GM19395 (cell line): ENCODE data around the gene NUDT22.
"Not testable (repeated sequence)": the region's sequence is repeated elsewhere in the genome, so short reads cannot be mapped to it uniquely, and the experiment has no call there.

Source experiments
- ATAC-seq: cut with Tn5 transposase; IDR thresholded peaks from one replicate; pipeline ENCODE4 v1.9.1; 2021; ENCODE audit warnings: mild to moderate bottlenecking, moderate library complexity; ENCODE audit not compliant: unreplicated experiment

The NUDT22 gene

GRCh38 chr11:64241241-64241490 lies 15.1 kb downstream of the NUDT22 start:
- peak; percentile 69 for ATAC-seq

DNA sequence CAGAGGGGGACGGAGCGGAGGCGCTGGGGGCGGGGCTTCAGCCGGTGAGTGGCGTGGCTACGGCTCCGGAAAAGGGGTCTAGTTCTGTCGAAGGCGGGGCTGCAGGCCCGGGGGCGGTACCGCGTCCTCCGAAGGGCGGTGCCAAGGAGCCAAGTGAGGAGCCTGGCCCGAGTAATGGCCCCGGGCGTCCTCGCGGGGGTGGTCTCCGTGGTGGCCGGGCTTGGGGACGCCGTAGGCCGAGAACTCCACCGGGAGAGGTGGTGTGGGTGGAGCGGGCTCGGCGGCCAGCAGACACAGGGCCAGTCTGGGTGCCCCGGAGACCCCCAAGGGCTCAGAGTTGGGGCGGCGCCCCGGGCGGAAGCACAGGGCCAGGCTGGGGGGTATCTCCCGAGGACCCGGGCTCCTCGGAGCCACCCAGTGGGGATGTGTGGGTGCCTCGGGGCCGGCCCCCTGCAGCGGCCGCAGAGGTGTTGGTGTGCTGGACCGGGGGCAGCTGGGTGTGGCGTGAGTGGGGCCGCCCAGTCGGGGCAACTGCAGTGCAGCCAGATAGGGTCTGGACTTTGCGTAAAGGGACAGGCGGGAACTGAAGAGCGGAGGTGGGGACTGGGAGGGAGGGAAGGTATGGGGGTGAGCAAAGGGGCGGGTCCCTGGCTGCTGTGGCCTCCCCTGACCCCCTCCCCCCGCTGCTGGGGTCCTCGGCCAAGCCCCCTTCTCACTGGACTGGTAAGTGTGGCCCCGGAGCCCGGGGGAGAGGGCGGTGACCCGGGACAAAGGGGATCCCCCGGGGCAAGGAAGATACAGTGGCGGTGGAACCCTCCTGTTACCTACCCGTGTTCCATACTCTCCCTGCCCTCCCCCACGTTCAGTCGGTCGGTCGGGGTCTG lies 15.7 kb downstream of the NUDT22 start:
- peak; percentile 13 for ATAC-seq

GRCh38 chr11:64243236-64243854 lies 17.3 kb downstream of the NUDT22 start:
- no peak for ATAC-seq

GRCh38 chr11:64244107-64244506 lies 18.0 kb downstream of the NUDT22 start:
- ATAC-seq: no peak

DNA sequence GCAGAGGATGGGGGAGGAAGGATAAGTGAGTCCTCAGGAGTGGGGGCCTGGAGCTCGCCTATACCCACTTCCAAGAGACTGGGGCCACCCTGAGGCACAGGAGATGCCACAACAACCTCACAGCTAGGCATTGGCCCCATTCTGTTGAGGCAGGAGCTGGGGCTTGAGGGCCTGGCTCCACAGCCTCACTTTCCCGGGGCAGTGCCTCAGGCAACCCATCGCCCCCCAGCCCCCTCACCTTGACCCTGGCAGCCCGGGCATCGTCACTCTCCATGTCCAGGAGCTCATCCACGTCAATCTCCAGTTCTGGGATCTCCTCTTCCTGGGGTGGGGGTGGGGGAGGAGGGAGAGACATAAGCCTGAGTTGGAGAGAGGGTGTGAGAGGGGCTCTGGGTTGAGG lies 18.9 kb downstream of the NUDT22 start:
- no peak for ATAC-seq

DNA sequence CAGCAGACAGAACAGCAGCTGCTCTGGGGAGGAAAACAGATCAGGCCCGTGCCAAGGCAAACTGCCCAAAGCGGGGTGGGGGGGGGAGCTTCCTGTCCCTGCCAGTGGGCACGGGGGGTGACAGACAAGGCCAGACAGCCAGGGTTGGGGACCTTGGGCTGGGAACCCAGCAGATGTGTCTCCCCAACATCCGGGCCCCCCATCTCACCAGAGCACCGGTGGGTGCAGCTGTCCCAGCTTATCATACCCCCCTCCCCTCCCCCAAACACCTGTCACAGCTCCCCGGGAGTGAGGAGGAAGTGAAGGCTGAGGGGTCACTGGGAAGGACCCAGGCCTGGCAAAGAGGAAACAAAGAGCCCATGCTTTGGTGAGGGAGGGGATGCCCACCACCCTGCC lies 19.3 kb downstream of the NUDT22 start:
- ATAC-seq: no peak

DNA sequence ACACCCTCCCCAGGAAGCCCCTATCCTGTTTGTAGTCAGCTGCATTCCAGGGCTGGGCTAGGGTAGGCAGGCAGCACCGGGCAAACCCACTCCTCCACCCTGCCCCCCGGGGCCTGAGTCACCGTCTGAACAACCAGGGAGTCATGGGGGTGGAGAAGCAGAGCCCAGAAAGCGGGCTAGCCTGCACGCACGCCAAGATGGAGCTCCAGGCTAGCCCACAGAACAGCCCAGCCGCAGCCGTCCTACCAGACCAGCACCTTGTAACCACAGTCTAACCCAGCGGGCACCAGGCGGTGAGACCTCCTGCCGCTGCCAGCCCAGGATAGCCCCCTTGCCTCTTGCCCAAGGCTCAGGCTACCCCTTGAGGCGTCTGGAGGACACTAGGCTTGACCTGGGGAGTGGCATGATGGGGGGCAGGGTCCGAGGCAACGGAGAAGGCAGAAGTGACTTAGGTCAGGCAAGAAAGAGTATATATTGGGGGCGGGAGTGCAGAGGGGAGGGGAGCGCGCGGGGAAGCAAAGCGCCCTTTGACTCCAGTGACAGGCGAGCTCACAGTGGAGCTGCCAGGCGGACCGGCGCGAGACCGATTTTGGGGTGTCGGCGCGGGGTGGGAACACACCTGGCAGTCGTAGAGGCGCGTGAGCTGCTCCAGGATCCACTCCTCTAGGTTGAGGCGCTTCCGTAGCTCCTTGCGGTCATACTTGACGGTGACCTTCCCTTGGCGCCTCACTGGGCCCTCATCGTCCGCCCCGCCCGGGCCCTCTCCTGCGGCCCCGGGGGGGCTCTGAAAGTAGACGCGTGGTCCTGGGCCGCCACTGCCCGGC lies 19.9 kb downstream of the NUDT22 start:
- no peak for ATAC-seq

- ATAC-seq: not testable (repeated sequence)
These were observed 20.5 kb downstream of the NUDT22 start for GRCh38 chr11:64246621-64246870.

- peak; percentile 46 for ATAC-seq
These were observed 21.0 kb downstream of the NUDT22 start, which contains the start of gene PPP1R14B for GRCh38 chr11:64246871-64247728. TSS of gene PPP1R14B (minus strand) at chr11:64246943. CDS start at chr11:64246673, 270 bp downstream.

GRCh38 chr11:64247729-64248531 lies 21.9 kb downstream of the NUDT22 start:
- ATAC-seq: no peak

- ATAC-seq: no peak
These were observed 22.5 kb downstream of the NUDT22 start for GRCh38 chr11:64248578-64248977.

DNA sequence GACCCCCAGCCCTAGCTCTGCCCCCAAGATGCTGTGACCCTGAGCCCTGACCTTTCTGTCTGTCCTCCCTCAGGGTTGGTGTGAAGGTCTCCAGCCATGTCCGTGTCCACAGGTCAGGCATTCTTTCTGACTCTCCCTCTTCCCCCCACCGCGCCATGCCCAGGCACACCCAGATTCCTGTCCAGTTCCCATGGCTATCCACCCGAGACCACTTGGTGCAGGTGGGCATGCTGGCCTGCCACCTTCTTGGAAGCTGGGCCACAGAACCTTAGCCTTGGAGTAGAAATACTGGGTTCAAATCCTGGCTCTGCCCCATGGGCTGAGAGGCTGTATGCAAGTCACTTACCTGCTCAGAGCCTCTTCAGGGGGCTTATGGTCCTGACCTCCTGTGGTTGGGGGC lies 23.0 kb downstream of the NUDT22 start:
- no peak for ATAC-seq

- no peak for ATAC-seq
These were observed 23.7 kb downstream of the NUDT22 start for GRCh38 chr11:64249563-64250414.

DNA sequence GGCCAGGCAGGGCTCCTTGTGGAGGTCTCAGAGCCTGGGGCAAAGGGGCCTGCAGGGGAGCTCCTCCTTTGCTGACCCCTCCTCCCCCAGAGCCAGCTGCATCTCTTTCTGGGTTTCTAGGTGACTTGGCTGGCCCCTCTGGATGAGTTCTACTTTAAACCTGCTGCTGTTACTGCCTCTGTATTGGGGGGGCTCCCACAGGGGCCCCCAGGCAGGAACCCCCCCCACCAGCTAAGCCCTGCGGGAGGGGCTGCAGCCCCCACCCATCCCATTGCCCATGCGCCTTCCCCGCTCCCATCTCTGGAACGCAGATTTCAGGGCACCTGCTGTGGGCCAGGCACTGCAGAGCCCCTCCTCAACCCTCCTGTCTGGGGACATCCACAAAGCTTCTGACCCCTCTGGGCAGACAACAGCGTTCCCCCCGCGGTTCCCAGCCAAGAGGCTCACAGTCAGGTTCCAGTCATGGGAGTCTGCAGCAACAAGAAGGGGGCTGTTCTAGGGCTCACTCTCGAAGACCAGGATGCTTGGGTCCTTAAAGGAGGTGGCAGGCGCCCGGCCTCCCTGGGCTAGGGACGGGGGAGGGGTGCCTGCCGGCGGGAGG lies 24.4 kb downstream of the NUDT22 start:
- ATAC-seq: no peak

GRCh38 chr11:64251016-64251752 lies 25.1 kb downstream of the NUDT22 start, which contains the start of gene PLCB3:
TSS of gene PLCB3 (plus strand) at chr11:64251530. CDS start at chr11:64251650, 120 bp downstream.
- no peak for ATAC-seq

DNA sequence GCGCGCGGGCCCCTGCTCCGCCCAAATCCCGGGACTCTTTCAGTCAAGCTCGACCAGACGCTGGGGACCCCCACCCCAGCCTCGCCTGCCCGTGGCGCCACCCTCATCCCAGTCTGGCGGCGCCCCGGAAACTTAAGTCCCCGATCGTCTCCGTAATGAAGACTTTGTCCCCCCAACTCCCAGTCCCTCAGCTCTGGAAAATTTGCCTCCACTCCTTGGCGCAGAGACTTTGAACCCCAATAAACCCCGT lies 25.6 kb downstream of the NUDT22 start:
- ATAC-seq: no peak

DNA sequence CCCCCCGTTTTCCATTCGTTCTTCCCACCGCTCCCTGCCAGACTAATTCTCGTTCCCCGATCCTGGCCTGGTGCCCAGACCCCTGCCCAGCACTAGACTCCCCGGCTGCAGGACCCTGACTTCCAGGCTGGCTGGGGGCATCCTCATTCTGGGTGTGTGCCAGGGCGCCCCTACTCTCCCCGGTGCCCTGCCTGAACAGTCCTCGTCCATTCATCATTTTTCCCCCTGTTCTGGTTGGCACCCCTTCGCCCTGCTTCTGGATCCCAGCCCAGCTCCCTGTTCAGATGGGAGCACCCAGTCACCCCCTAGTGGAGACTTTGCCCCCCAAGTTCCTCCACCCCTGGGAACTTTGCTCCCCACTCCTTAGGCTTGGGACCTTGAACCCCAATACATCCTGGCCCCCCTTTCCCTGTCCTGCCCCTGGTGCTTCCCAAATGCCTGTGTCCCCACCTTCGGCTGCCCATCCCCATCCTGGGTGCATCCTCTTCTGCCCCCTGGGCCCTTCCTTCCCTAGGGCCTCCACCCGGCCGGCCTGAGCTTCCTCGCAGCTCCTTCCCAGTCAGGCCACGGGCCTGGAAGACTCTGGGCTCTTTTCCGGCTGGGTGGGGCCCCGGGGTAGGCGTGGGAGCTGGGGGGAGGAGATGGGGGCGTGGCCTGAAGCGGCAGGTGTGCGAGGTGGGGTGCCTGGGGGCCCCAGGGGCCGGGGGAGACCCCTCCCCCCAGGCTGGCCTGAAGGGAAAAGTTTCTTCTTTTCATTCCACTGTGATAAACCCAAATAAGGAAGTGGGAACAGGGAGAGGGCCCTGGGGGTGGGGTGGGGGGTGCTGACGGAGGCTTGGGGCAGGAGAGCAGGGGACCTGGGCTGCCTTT lies 26.2 kb downstream of the NUDT22 start:
- no peak for ATAC-seq
